ENCODE measurements around the gene LY86.

GRCh38 chr6:6585003-6585311 is 3.6 kb upstream of the LY86 start:
- TF ChIP-seq CTCF (IDR thresholded peaks at IDR 0.05) (no peak), POLR2A (IDR thresholded peaks at IDR 0.05) (no peak)
